ENCODE results near the gene CELF2.

Gene CELF2

DNA sequence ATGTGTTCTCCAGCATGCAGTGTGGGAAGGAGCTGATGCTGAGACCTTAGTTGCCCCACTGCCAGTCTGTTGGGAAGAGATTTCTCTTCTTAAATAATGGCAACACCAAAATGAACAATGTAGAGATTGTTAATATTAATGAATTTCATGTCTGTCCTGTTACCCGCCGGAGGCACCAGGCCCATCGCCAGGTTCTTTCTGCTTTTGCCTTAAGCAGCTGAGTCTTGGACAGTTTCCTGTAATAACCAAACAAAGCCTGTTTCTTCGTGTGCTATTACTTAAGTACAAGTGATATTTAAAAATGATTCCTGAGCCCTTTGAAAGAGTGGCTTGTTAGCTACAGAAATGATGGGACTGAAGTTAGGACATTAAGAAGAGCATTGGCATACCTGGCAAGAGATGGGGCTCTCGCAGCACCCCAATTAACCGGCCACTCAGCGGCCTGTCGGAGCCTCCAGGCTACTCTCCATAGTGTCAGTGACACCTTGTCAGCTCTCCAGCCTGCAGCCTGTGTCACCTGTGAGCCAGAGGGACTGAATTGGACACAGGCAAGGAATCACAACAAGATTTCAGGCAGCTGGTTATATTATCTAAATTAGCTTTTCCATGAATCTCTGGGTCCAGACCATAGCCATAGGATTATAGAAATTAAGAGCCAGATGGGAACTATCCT is 142.0 kb downstream of the CELF2 start:
- TF ChIP-seq CTCF (IDR thresholded peaks at IDR 0.05; ENCODE audit: insufficient read depth, low read depth, low read length, missing control alignments) = no peak
- H3K4me3 ChIP-seq (ENCODE audit: low read length) = no peak overlapping the region
- DNase-seq (ENCODE audit: low read depth) = no peak

DNA sequence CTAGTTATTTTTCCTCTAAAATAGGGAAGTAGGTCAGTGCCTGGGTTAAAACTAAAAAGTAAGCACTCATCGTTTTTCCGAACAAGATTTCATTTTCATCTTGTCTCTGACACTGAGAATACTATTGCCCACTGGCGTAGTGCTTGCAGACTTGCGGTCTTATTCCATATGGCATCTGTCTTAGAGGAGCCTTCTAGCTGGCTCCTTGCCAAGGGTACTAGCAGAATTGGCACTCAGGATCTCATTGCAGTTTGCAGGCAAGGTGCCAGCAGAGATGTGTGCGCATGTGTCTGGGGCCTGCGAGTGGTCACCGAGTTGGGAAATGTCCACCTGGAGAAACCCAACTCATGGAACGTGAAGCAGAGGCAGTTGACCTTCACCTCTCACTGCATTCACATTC is 143.4 kb downstream of the CELF2 start:
- no peak overlapping the region for H3K4me3 ChIP-seq (ENCODE audit: low read length)
- no peak for TF ChIP-seq CTCF (IDR thresholded peaks at IDR 0.05; ENCODE audit: insufficient read depth, low read depth, low read length, missing control alignments)
- no peak for DNase-seq (ENCODE audit: low read depth)

DNA sequence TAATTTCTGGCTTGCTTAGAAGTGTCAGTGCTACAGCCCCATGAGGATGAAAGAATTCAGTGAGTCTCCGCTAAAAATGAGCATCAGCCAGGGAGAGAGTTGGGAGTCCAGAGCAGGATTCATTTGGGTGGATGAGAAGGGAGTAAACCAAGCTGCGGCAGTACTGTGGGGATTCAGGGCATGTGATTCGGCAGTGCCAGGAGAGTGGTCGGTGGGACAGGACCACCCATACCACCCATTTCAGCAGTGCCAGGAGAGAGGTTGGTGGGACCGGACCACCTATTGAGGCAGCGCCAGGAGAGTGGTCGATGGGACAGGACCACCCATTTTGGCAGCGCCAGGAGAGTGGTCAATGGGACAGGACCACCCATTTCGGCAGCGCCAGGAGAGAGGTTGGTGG is 144.2 kb downstream of the CELF2 start:
- no peak for DNase-seq (ENCODE audit: low read depth)
- TF ChIP-seq CTCF (IDR thresholded peaks at IDR 0.05; ENCODE audit: insufficient read depth, low read depth, low read length, missing control alignments) = no peak
- H3K4me3 ChIP-seq (ENCODE audit: low read length) = no peak overlapping the region

DNA sequence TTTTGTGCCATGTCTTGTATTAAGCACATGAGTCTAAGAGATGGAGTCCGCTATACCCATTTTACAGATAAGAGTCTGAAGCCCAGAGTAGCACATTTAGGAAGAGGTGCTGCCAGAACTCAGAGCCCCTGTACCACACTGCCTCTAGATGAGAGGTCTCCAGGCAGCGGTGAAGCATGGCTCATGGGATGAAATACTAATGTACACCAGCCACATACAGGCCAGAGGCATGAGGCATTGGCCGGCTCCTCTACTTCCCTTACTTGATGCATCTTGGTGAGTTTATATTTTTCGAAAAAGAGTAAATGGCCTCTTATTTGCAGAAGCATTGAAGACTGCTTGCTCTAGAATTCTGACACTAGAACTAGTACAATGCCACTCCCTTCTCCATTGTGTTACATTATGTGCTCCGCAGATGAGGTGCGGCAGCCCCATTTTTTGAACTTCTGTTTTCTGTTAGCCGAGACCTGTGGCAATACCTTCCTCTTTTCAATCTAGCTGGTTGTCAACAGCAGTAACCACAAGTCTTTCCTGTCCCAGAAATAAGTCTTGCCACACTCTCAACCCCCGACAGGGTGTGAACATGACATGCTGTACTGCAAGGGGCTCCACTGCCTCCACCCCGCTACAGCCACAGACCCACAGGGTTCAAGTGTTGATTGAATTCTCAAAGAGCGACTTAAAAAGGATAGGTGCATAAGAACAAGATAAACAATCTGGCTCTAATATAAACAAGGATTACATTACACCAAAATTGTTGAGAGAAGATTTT is 145.3 kb downstream of the CELF2 start:
- no peak overlapping the region for H3K4me3 ChIP-seq (ENCODE audit: low read length)

GRCh38 chr10:11163780-11164550 is 146.3 kb downstream of the CELF2 start:
- TF ChIP-seq CTCF (IDR thresholded peaks at IDR 0.05; ENCODE audit: insufficient read depth, low read depth, low read length, missing control alignments) = no peak
- DNase-seq (ENCODE audit: low read depth) = no peak
- H3K4me3 ChIP-seq (ENCODE audit: low read length) = no peak overlapping the region

More for the DNA sequence above, 145.3 kb downstream of the CELF2 start:
- DNase-seq (ENCODE audit: low read depth) = no peak
- TF ChIP-seq CTCF (IDR thresholded peaks at IDR 0.05; ENCODE audit: insufficient read depth, low read depth, low read length, missing control alignments) = no peak

GRCh38 chr10:11164551-11164802 is 146.8 kb downstream of the CELF2 start:
- TF ChIP-seq CTCF (IDR thresholded peaks at IDR 0.05; ENCODE audit: insufficient read depth, low read depth, low read length, missing control alignments) = no peak
- no peak overlapping the region for H3K4me3 ChIP-seq (ENCODE audit: low read length)

More at GRCh38 chr10:11164551-11164802, 146.8 kb downstream of the CELF2 start:
- no peak for DNase-seq (ENCODE audit: low read depth)

All from epithelial cell of esophagus (primary cell).